ENCODE measurements around the gene RCOR1. TPM values are rescaled to one million over a fixed set of nuclear protein-coding genes. Genes with fewer than 3 reads are reported as not detected.
"Not testable (repeated sequence)": the region's sequence is repeated elsewhere in the genome, so short reads cannot be mapped to it uniquely, and the experiment has no call there.

RCOR1 gene
- total RNA-seq, 1 donor from 2014 or later, result 21.9 TPM

GRCh38 chr14:102591372-102591943 is 991 bp upstream of the RCOR1 start:
- no peak for DNase-seq (ENCODE audit: low spot score)

- DNase-seq (ENCODE audit: low spot score), result no peak
Observed at GRCh38 chr14:102592763-102593060, 263 bp downstream of the RCOR1 start.

- DNase-seq (ENCODE audit: low spot score), result no peak
Observed at GRCh38 chr14:102593061-102593824, 794 bp downstream of the RCOR1 start.

GRCh38 chr14:102593825-102594137 is 1.3 kb downstream of the RCOR1 start:
- DNase-seq (ENCODE audit: low spot score), result no peak

GRCh38 chr14:102594514-102595175 is 2.2 kb downstream of the RCOR1 start:
- DNase-seq (ENCODE audit: low spot score), result no peak

GRCh38 chr14:102601378-102601925 is 9.0 kb downstream of the RCOR1 start:
- no peak for DNase-seq (ENCODE audit: low spot score)

- no peak for DNase-seq (ENCODE audit: low spot score)
Observed at GRCh38 chr14:102602421-102603292, 10.2 kb downstream of the RCOR1 start.

- no peak for DNase-seq (ENCODE audit: low spot score)
Observed at GRCh38 chr14:102603293-102603907, 11.0 kb downstream of the RCOR1 start.

- no peak for DNase-seq (ENCODE audit: low spot score)
Observed at GRCh38 chr14:102604183-102604582, 11.7 kb downstream of the RCOR1 start.

GRCh38 chr14:102605029-102605428 is 12.6 kb downstream of the RCOR1 start:
- no peak for DNase-seq (ENCODE audit: low spot score)

- no peak for DNase-seq (ENCODE audit: low spot score)
Observed at GRCh38 chr14:102606296-102606695, 13.8 kb downstream of the RCOR1 start.

GRCh38 chr14:102608064-102608446 is 15.6 kb downstream of the RCOR1 start:
- no peak for DNase-seq (ENCODE audit: low spot score)

GRCh38 chr14:102610968-102611811 is 18.7 kb downstream of the RCOR1 start:
- no peak for DNase-seq (ENCODE audit: low spot score)

- no peak for DNase-seq (ENCODE audit: low spot score)
Observed at GRCh38 chr14:102616318-102616717, 23.9 kb downstream of the RCOR1 start.

- DNase-seq (ENCODE audit: low spot score), result no peak
Observed at GRCh38 chr14:102616799-102617198, 24.4 kb downstream of the RCOR1 start.

- DNase-seq (ENCODE audit: low spot score), result not testable (repeated sequence)
Observed at GRCh38 chr14:102619012-102619411, 26.6 kb downstream of the RCOR1 start.

- DNase-seq (ENCODE audit: low spot score), result no peak
Observed at GRCh38 chr14:102620413-102620812, 28.0 kb downstream of the RCOR1 start.

GRCh38 chr14:102622262-102622885 is 29.9 kb downstream of the RCOR1 start:
- DNase-seq (ENCODE audit: low spot score), result no peak

- DNase-seq (ENCODE audit: low spot score), result no peak
Observed at GRCh38 chr14:102624666-102625065, 32.2 kb downstream of the RCOR1 start.

Measured in mesenteric fat pad (tissue), 1 donor.